B cell (primary cell): ENCODE measurements around the gene FAM111A.

Source experiments
- CTCF ChIP-seq: fragments of 200-600 bp; IDR thresholded peaks from one replicate; pipeline ENCODE4 v1.8.0; 2022; ENCODE audit warnings: antibody characterized with exemption, mild to moderate bottlenecking
- EZH2 ChIP-seq: IDR thresholded peaks from 2 replicates; pipeline ENCODE4 v1.6.1; 2012; ENCODE audit warnings: borderline replicate concordance, low read depth, mild to moderate bottlenecking, moderate library complexity, low read length; ENCODE audit not compliant: insufficient read depth, poor library complexity, severe bottlenecking

- TF ChIP-seq CTCF (no peak), EZH2 (no peak)
These were observed 42.8 kb downstream of the FAM111A start for GRCh38 chr11:59185386-59185945.
